K562 (cell line): ENCODE data around the gene SYT1. TPM values are rescaled to one million over a fixed set of nuclear protein-coding genes. Genes with fewer than 3 reads are reported as not detected.

ENCODE experiments used
- ATAC-seq: fragments of 200-7000 bp; cut with Tn5 transposase; 3 replicates; pipeline ENCODE4 v1.9.1; 2020; ENCODE audit warnings: moderate library complexity
- BruUV-seq: library from RNA; stranded (reverse); fragments of 400-500 nt; replicated peaks from 2 replicates; lab custom pipeline; 2021; lab: Mats Ljungman, UMichigan
- CTCF ChIA-PET: fragments of 300-600 bp; formaldehyde crosslinking; extraction: SDS; loops from one replicate; lab custom pipeline; 2021; ENCODE audit warnings: low intra/inter-chr PET ratio; lab: Yijun Ruan, JAX
- POLR2A ChIA-PET: fragments of 300-600, 350-650 bp; sonication (Branson Sonifier 250); formaldehyde crosslinking; extraction: SDS; loops from one replicate; lab custom pipeline; 2021; ENCODE audit warnings: antibody characterized with exemption, inconsistent platforms; lab: Yijun Ruan, JAX
- DNase-seq, 4 experiments: peaks; one replicate each; pipeline versions ENCODE4 v3.0.0 to v3.0.0-alpha.2; 2011 to 2018; ENCODE audit warnings: low spot score in 3 of 4, mixed read lengths in 3 of 4; ENCODE audit errors: extremely low read depth in 1 of 4
- FAIRE-seq: peaks from 2 replicates; lab custom pipeline; 2011; peaks lifted over from hg19 to GRCh38; lab: Jason Lieb, UNC
- H2AFZ ChIP-seq: 2 replicates; pipeline ENCODE4 v1.6.0; 2011; ENCODE audit warnings: low read depth, low read length, control low read depth, inconsistent platforms
- H3K27ac ChIP-seq: fragments of 200-600 bp; 3 replicates; pipeline ENCODE4 v1.8.0; 2011; ENCODE audit warnings: low read depth, mild to moderate bottlenecking, control low read depth, inconsistent platforms, low read length, moderate library complexity, mixed read lengths; ENCODE audit errors: extremely low read depth
- H3K27me3 ChIP-seq, 2 experiments: fragments of 300-600 bp in 1 of 2; 2 replicates in 1 of 2; 3 replicates in 1 of 2; pipeline versions ENCODE4 v1.6.0 to v1.8.0; 2011; ENCODE audit warnings: inconsistent platforms in 2 of 2, low read length in 2 of 2, mild to moderate bottlenecking in 1 of 2, mixed read lengths in 1 of 2, moderate library complexity in 1 of 2; ENCODE audit not compliant: control insufficient read depth in 2 of 2, insufficient read depth in 2 of 2
- H3K36me3 ChIP-seq: fragments of 300-600 bp; 3 replicates; pipeline ENCODE4 v1.8.0; 2011; ENCODE audit warnings: mild to moderate bottlenecking, low read length, inconsistent platforms; ENCODE audit not compliant: control insufficient read depth, insufficient read depth
- H3K4me1 ChIP-seq, 2 experiments: fragments of 200-600 bp in 1 of 2; replicated peaks in 1 of 2; 2 replicates in 1 of 2; 3 replicates in 1 of 2; pipeline versions ENCODE4 v1.5.1 to v1.8.0; 2011; ENCODE audit warnings: inconsistent platforms in 2 of 2, low read length in 2 of 2, mild to moderate bottlenecking in 1 of 2, mixed read lengths in 1 of 2, moderate library complexity in 1 of 2; ENCODE audit not compliant: control insufficient read depth in 2 of 2, insufficient read depth in 2 of 2
- H3K4me2 ChIP-seq: 2 replicates; pipeline ENCODE4 v1.6.1; 2011; ENCODE audit warnings: low read length, control low read depth, inconsistent platforms, mixed read lengths; ENCODE audit not compliant: insufficient read depth
- H3K4me3 ChIP-seq: fragments of 200-600 bp; sonication (generic), shearing (Covaris generic); 2 replicates; pipeline ENCODE4 v1.5.1; 2016; ENCODE audit warnings: control low read depth, inconsistent platforms
- H3K79me2 ChIP-seq: fragments of 200-600 bp; 3 replicates; pipeline ENCODE4 v1.8.0; 2011; ENCODE audit warnings: low read length, inconsistent platforms; ENCODE audit not compliant: control insufficient read depth, insufficient read depth
- H3K9ac ChIP-seq, 2 experiments: 2 replicates each; pipeline versions ENCODE4 v1.6.0 to v1.6.1; 2011; ENCODE audit warnings: low read depth in 2 of 2, low read length in 2 of 2, control low read depth in 1 of 2, inconsistent platforms in 1 of 2, mild to moderate bottlenecking in 1 of 2, mixed read lengths in 1 of 2; ENCODE audit not compliant: insufficient read depth in 1 of 2
- H3K9me1 ChIP-seq: one replicate; pipeline ENCODE4 v1.6.0; 2011; ENCODE audit warnings: inconsistent platforms, mild to moderate bottlenecking, low read length, moderate library complexity; ENCODE audit not compliant: control insufficient read depth, insufficient read depth
- H3K9me3 ChIP-seq: replicated peaks from 2 replicates; pipeline ENCODE4 v1.5.1; 2011; ENCODE audit warnings: low read depth, low read length, inconsistent platforms; ENCODE audit not compliant: control insufficient read depth, insufficient read depth
- H4K20me1 ChIP-seq: replicated peaks from 2 replicates; pipeline ENCODE4 v1.6.1; 2011; ENCODE audit warnings: low read length, inconsistent platforms, mixed read lengths; ENCODE audit not compliant: control insufficient read depth, insufficient read depth
- ARID2 ChIP-seq: fragments of 450-650 bp; IDR thresholded peaks from 2 replicates; pipeline ENCODE4 v1.6.1; 2017; ENCODE audit warnings: antibody characterized with exemption, mild to moderate bottlenecking
- ATF1 ChIP-seq, 2 experiments: fragments of 450-650 bp in 1 of 2; IDR thresholded peaks; 2 replicates each; pipeline ENCODE4 v1.6.1; 2016; ENCODE audit warnings: missing compliant biosample characterization in 1 of 2, missing genetic modification characterization in 1 of 2
- IFI16 ChIP-seq: fragments of 250-450 bp; sonication (Bioruptor Pico); IDR thresholded peaks from 2 replicates; pipeline ENCODE4 v2.1.2; 2022; ENCODE audit warnings: mild to moderate bottlenecking, inconsistent platforms
- MBD2 ChIP-seq: sonication (generic); IDR thresholded peaks from 2 replicates; pipeline ENCODE4 v1.6.1; 2016; ENCODE audit warnings: low read depth, borderline replicate concordance
- NFE2L1 ChIP-seq: fragments of 450-650 bp; IDR thresholded peaks from 2 replicates; pipeline ENCODE4 v1.6.1; 2016; ENCODE audit warnings: missing genetic modification characterization, low read depth, mild to moderate bottlenecking, missing compliant biosample characterization, moderate library complexity, borderline replicate concordance
- PHTF2 ChIP-seq: fragments of 250-450 bp; sonication (Bioruptor Pico); IDR thresholded peaks from 2 replicates; pipeline ENCODE4 v1.5.0; 2021; ENCODE audit warnings: mild to moderate bottlenecking
- PTTG1 ChIP-seq: fragments of 450-650 bp; IDR thresholded peaks from 2 replicates; pipeline ENCODE4 v1.6.1; 2016; ENCODE audit warnings: low read depth, mild to moderate bottlenecking, missing genetic modification characterization, missing compliant biosample characterization
- SMAD2 ChIP-seq: fragments of 150-350 bp; IDR thresholded peaks from 2 replicates; pipeline ENCODE4 v1.6.1; 2014; ENCODE audit warnings: low read depth, mild to moderate bottlenecking, low read length
- TBP ChIP-seq: optimal IDR thresholded peaks from 2 replicates; pipeline ENCODE3; 2011; ENCODE audit warnings: low read depth, low read length, improper control_type of control experiment
- ZNF175 ChIP-seq: fragments of 200-800 bp; sonication (Bioruptor generic); IDR thresholded peaks from 2 replicates; pipeline ENCODE4 v1.6.1; 2016; ENCODE audit warnings: low read depth, mild to moderate bottlenecking, missing genetic modification characterization, missing compliant biosample characterization
- ZNF239 ChIP-seq: fragments of 250-450 bp; sonication (Bioruptor Pico); IDR thresholded peaks from 2 replicates; pipeline ENCODE4 v1.4.0; 2020; ENCODE audit warnings: mild to moderate bottlenecking
- ZNF444 ChIP-seq: fragments of 250-450 bp; sonication (Bioruptor Pico); IDR thresholded peaks from 2 replicates; pipeline ENCODE4 v1.4.0; 2020; ENCODE audit warnings: mild to moderate bottlenecking, moderate library complexity
- WGBS: fragments of 100-300 bp; shearing (Covaris generic); methylation state at CpG from one replicate; pipeline ENCODE4 v1.1.6; 2016; ENCODE audit warnings: low coverage, mixed read lengths; ENCODE audit not compliant: insufficient coverage; ENCODE audit errors: missing lambda C conversion rate; 5-methylcytosine and 5-hydroxymethylcytosine counted together
- in situ Hi-C: fragments of 300-500 bp; cut with MboI; formaldehyde crosslinking; loops from 4 replicates; pipeline ENCODE4 v1.15.0; 2018; ENCODE audit warnings: inconsistent platforms, mixed read lengths
- intact Hi-C: fragments of 100-400 bp; cut with micrococcal nuclease; formaldehyde crosslinking; loops from 2 replicates; pipeline ENCODE4 v1.14.2; 2022
- polyA plus RNA-seq, 8 experiments: library from polyadenylated mRNA; depleted of rRNA in 4 of 8; stranded (reverse) in 5 of 8; unstranded in 3 of 8; fragments of >200 nt; fragmentation: Nextera tagmentation in 2 of 8; fragmentation: Illumina TruSeq in 1 of 8; extraction: Ambion mirVana in 2 of 8; extraction: Trizol in 1 of 8; gene quantifications; 2 replicates each; pipeline versions ENCODE4 v1.2.1 to v1.2.3, GENCODE V29; 2011 to 2014; ENCODE audit warnings: inconsistent platforms in 1 of 8, missing spikeins in 1 of 8
- total RNA-seq, 7 experiments: library from RNA; depleted of rRNA in 6 of 7; stranded (reverse); fragments of >200 nt in 6 of 7; fragmentation: Illumina TruSeq in 2 of 7; extraction: Trizol in 2 of 7; gene quantifications; 2 replicates each; pipeline versions ENCODE4 v1.2.1 to v1.2.3, GENCODE V29; 2011 to 2021; ENCODE audit warnings: low replicate concordance in 1 of 7
- TF ChIP-seq, protein P1 (sequence below), 3 experiments: IDR thresholded peaks in 2 of 3; conservative IDR thresholded peaks in 1 of 3; 2 replicates each; pipeline ENCODE4 v1.5.1; 2011 to 2012; ENCODE audit warnings: low read length in 3 of 3, mild to moderate bottlenecking in 3 of 3, control low read depth in 2 of 3, improper control_type of control experiment in 1 of 3, inconsistent platforms in 1 of 3, low read depth in 1 of 3, mixed read lengths in 1 of 3, moderate library complexity in 1 of 3; ENCODE audit not compliant: insufficient read depth in 2 of 3

The SYT1 gene
- total and polyA plus RNA-seq, 9 of the 15 experiments (the other 6 are each of a cell fraction or from before 2014, with no cell fraction given) = 0.03 to 0.13 (median 0.07) TPM; not detected in 4

- ChIA-PET CTCF (no interaction called here), POLR2A (no interaction called here)
- intact Hi-C loops = no loop called here
- Histone ChIP-seq H3K4me1 (no peaks in the 10 kb centered on the region), H3K4me3 (no peak overlapping the region), H3K4me2 (no peak overlapping the region), H2AFZ (no peak overlapping the region), H3K79me2 (no peaks in the 10 kb centered on the region), H3K36me3 (no peaks in the 10 kb centered on the region), H3K27me3 (no peaks in the 10 kb centered on the region), H3K9ac (no peak overlapping the region), H4K20me1 (no peaks in the 10 kb centered on the region), H3K27ac (no peak overlapping the region), H3K9me3 (no peaks in the 10 kb centered on the region), H3K9me1 (no peaks in the 10 kb centered on the region)
- FAIRE-seq (no peak), DNase-seq (no peak), ATAC-seq (no peak)
- no TSS peak for BruUV-seq
- TF ChIP-seq IFI16 (CRISPR knock-in tag) (no peak), ZNF239 (CRISPR knock-in tag) (no peak), PTTG1 (no peak), SMAD2 (no peak), PHTF2 (CRISPR knock-in tag) (no peak), ZNF444 (CRISPR knock-in tag) (no peak), TBP (no peak), MBD2 (no peak), ATF1 (CRISPR knock-in tag; IDR thresholded peaks at IDR 0.05) (no peak), ATF1 (tag; IDR thresholded peaks at IDR 0.05) (no peak), ARID2 (no peak), NFE2L1 (tag) (no peak), ZNF175 (CRISPR knock-in tag) (no peak)
- TF ChIP-seq, protein P1, sequence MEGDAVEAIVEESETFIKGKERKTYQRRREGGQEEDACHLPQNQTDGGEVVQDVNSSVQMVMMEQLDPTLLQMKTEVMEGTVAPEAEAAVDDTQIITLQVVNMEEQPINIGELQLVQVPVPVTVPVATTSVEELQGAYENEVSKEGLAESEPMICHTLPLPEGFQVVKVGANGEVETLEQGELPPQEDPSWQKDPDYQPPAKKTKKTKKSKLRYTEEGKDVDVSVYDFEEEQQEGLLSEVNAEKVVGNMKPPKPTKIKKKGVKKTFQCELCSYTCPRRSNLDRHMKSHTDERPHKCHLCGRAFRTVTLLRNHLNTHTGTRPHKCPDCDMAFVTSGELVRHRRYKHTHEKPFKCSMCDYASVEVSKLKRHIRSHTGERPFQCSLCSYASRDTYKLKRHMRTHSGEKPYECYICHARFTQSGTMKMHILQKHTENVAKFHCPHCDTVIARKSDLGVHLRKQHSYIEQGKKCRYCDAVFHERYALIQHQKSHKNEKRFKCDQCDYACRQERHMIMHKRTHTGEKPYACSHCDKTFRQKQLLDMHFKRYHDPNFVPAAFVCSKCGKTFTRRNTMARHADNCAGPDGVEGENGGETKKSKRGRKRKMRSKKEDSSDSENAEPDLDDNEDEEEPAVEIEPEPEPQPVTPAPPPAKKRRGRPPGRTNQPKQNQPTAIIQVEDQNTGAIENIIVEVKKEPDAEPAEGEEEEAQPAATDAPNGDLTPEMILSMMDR (IDR thresholded peaks at IDR 0.05 in 2 of 3, conservative IDR thresholded peaks at IDR 0.05 in 1 of 3; ENCODE audit: insufficient read depth in 2 of 3, low read depth in 1 of 3, low read length in 3 of 3) = no peak
- in situ Hi-C loops = loop anchor here (5.0 kb wide), 1 partner anchor 618 kb away; no protein-coding TSS in a partner anchor
- WGBS = 6% methylated on average over 1 of the region's 1 CpG
Observed at GRCh38 chr12:79434561-79434960, 570.0 kb downstream of the SYT1 start.
